GM20431 (cell line): Measurements from ENCODE around the gene AP4M1.

Experiments used
- in situ Hi-C: fragments of 300-500 bp; cut with MseI, MboI; formaldehyde crosslinking; loops from one replicate; pipeline ENCODE4 v1.15.0; 2020; ENCODE audit warnings: low sequenced_read_pairs; ENCODE audit not compliant: unreplicated experiment

Gene AP4M1

GRCh38 chr7:100155553-100156317, 54.3 kb downstream of the AP4M1 start:
- in situ Hi-C loops, result no loop called here

GRCh38 chr7:100156331-100157068, 55.1 kb downstream of the AP4M1 start:
- in situ Hi-C loops, result no loop called here

GRCh38 chr7:100157069-100157333, 55.6 kb downstream of the AP4M1 start:
- in situ Hi-C loops, result no loop called here

- in situ Hi-C loops, result no loop called here
These were observed 56.1 kb downstream of the AP4M1 start for GRCh38 chr7:100157334-100158228.
